B cell (primary cell): Measurements from ENCODE around the gene EARS2.

ENCODE experiments used
- CTCF ChIP-seq: fragments of 200-600 bp; IDR thresholded peaks from one replicate; pipeline ENCODE4 v1.8.0; 2022; ENCODE audit warnings: antibody characterized with exemption, mild to moderate bottlenecking
- EZH2 ChIP-seq: IDR thresholded peaks from 2 replicates; pipeline ENCODE4 v1.6.1; 2012; ENCODE audit warnings: borderline replicate concordance, low read depth, mild to moderate bottlenecking, moderate library complexity, low read length; ENCODE audit not compliant: insufficient read depth, poor library complexity, severe bottlenecking

GRCh38 chr16:23512168-23512695, 44.9 kb downstream of the EARS2 start:
- TF ChIP-seq CTCF, result no peak
- no peak for TF ChIP-seq EZH2
